VCaP (cell line): ENCODE results near the gene TXNDC17.
"Not testable (repeated sequence)": the region's sequence is repeated elsewhere in the genome, so short reads cannot be mapped to it uniquely, and the experiment has no call there.

Experiments
- H3K27ac ChIP-seq: fragments of 450-650 bp; 2 replicates; pipeline ENCODE4 v1.5.1; 2017
- CTCF ChIP-seq: fragments of 450-650 bp; conservative IDR thresholded peaks from 2 replicates; pipeline ENCODE4 v1.5.1; 2017; ENCODE audit warnings: mild to moderate bottlenecking, moderate library complexity

Gene TXNDC17

GRCh38 chr17:6688944-6689343 lies 48.1 kb downstream of the TXNDC17 start:
- TF ChIP-seq CTCF, result no peak
- H3K27ac ChIP-seq, result no peak overlapping the region

- no peak overlapping the region for H3K27ac ChIP-seq
- TF ChIP-seq CTCF, result no peak
These were observed 49.8 kb downstream of the TXNDC17 start for GRCh38 chr17:6690641-6691040.

GRCh38 chr17:6691546-6691945 lies 50.7 kb downstream of the TXNDC17 start:
- TF ChIP-seq CTCF, result no peak
- no peak overlapping the region for H3K27ac ChIP-seq

GRCh38 chr17:6691958-6692357 lies 51.1 kb downstream of the TXNDC17 start:
- H3K27ac ChIP-seq, result not testable (repeated sequence)
